Calu3 (cell line): ENCODE measurements around the gene UNG. TPM values are rescaled to one million over a fixed set of nuclear protein-coding genes. Genes with fewer than 3 reads are reported as not detected.

Experiments
- BruUV-seq: library from RNA; stranded (reverse); fragments of 400-500 nt; replicated peaks from 2 replicates; lab custom pipeline; 2021; lab: Mats Ljungman, UMichigan
- CTCF ChIA-PET: fragments of 300-600 bp; sonication (Branson Sonifier 250); formaldehyde crosslinking; loops from one replicate; lab custom pipeline; 2022; ENCODE audit warnings: antibody characterized with exemption; lab: Charles Lee
- DNase-seq: peaks from one replicate; pipeline ENCODE4 v3.0.0; 2022
- H3K27ac Mint-ChIP-seq: one replicate; pipeline ENCODE4 v1.8.0; 2022; ENCODE audit warnings: mixed read lengths; ENCODE audit not compliant: unreplicated experiment
- H3K27me3 Mint-ChIP-seq: one replicate; pipeline ENCODE4 v1.8.0; 2022; ENCODE audit warnings: mixed read lengths; ENCODE audit not compliant: unreplicated experiment
- H3K36me3 Mint-ChIP-seq: one replicate; pipeline ENCODE4 v1.8.0; 2022; ENCODE audit warnings: mild to moderate bottlenecking, moderate library complexity, mixed read lengths; ENCODE audit not compliant: insufficient read depth, unreplicated experiment
- H3K4me1 Mint-ChIP-seq: one replicate; pipeline ENCODE4 v1.8.0; 2022; ENCODE audit warnings: mild to moderate bottlenecking, low read depth, mixed read lengths; ENCODE audit not compliant: unreplicated experiment
- H3K4me3 Mint-ChIP-seq: one replicate; pipeline ENCODE4 v1.8.0; 2022; ENCODE audit warnings: mild to moderate bottlenecking, low read depth, moderate library complexity, mixed read lengths; ENCODE audit not compliant: unreplicated experiment
- H3K9me3 Mint-ChIP-seq: one replicate; pipeline ENCODE4 v1.8.0; 2022; ENCODE audit warnings: low read depth, mixed read lengths; ENCODE audit not compliant: unreplicated experiment
- intact Hi-C: fragments of 100-400 bp; cut with micrococcal nuclease; formaldehyde crosslinking; loops from one replicate; pipeline ENCODE4 v1.10.0; 2022; ENCODE audit not compliant: unreplicated experiment
- total RNA-seq: library from RNA; stranded (reverse); gene quantifications from 2 replicates; pipeline ENCODE4 v1.2.3, GENCODE V29; 2022
- TF ChIP-seq, protein P1 (sequence below): fragments of 200-600 bp; IDR thresholded peaks from one replicate; pipeline ENCODE4 v1.8.0; 2022; ENCODE audit warnings: antibody characterized with exemption; ENCODE audit not compliant: unreplicated experiment

The UNG gene
- total RNA-seq, 1 experiment from 2014 or later: 79.2 TPM

DNA sequence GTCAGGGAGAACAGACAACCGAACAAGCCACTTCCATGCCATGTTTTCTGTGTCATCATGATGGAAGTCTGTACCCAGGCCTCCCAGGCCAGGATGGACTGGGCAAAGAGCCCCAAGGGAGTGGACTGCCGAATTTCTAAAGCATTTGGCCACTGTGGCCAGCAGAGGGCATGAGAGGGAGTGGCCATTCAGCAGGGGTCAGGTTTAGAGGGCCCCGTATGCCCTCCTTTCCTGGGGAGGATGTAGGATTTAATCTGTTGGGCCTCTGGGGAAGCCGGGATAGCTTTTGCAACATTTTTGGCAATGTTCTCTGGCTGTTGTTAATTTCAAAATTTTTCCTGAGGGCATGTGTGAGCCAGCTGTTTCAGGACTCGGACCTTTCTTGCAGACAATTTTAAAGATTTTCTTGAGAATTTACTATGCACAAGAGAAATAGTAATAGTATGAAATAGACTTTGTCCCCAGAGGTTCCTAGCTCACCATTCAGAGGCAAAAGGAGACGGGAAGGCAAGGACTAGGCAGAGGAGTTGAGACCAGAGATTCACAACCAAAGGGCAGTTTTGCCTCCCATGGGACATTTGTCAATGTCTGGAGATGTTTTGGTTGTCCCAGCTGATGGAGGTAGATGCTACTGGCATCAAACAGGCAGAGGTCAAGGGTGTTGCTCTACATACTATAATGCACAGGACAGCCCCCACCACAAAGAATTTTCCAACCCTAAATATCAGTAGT, 37.0 kb downstream of the UNG start:
- DNase-seq: peak; percentile 51
- Mint-ChIP-seq H3K9me3 (peaks cover 5% of the 10 kb centered on the region), H3K27me3 (peaks cover 52% of the 10 kb centered on the region), H3K36me3 (no peaks in the 10 kb centered on the region), H3K4me3 (no peak overlapping the region), H3K27ac (no peak overlapping the region), H3K4me1 (no peaks in the 10 kb centered on the region)
- intact Hi-C loops: loop anchor here (1.0 kb wide), 1 partner anchor 251 kb away; no protein-coding TSS in a partner anchor
- CTCF ChIA-PET: interaction anchor here (0.9 to 1.3 kb wide), 2 partner anchors 20 to 23 kb away, joined by 3 to 4 read pairs; no protein-coding TSS in a partner anchor
- no TSS peak for BruUV-seq
- TF ChIP-seq, protein P1, sequence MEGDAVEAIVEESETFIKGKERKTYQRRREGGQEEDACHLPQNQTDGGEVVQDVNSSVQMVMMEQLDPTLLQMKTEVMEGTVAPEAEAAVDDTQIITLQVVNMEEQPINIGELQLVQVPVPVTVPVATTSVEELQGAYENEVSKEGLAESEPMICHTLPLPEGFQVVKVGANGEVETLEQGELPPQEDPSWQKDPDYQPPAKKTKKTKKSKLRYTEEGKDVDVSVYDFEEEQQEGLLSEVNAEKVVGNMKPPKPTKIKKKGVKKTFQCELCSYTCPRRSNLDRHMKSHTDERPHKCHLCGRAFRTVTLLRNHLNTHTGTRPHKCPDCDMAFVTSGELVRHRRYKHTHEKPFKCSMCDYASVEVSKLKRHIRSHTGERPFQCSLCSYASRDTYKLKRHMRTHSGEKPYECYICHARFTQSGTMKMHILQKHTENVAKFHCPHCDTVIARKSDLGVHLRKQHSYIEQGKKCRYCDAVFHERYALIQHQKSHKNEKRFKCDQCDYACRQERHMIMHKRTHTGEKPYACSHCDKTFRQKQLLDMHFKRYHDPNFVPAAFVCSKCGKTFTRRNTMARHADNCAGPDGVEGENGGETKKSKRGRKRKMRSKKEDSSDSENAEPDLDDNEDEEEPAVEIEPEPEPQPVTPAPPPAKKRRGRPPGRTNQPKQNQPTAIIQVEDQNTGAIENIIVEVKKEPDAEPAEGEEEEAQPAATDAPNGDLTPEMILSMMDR: peak; percentile 72

GRCh38 chr12:109137055-109137454, 39.7 kb downstream of the UNG start:
- BruUV-seq: no TSS peak
- TF ChIP-seq, protein P1: no peak
- no peaks in the 10 kb centered on the region for H3K36me3 Mint-ChIP-seq
- DNase-seq: no peak
- peaks cover 46% of the 10 kb centered on the region for H3K27me3 Mint-ChIP-seq
- H3K4me1 Mint-ChIP-seq: no peaks in the 10 kb centered on the region
- CTCF ChIA-PET: no interaction called here
- H3K27ac Mint-ChIP-seq: no peak overlapping the region
- intact Hi-C loops: no loop called here
- H3K9me3 Mint-ChIP-seq: peaks cover 5% of the 10 kb centered on the region
- H3K4me3 Mint-ChIP-seq: no peak overlapping the region

GRCh38 chr12:109139360-109139759, 42.0 kb downstream of the UNG start:
- CTCF ChIA-PET: no interaction called here
- Mint-ChIP-seq H3K36me3 (no peaks in the 10 kb centered on the region), H3K4me1 (no peaks in the 10 kb centered on the region), H3K27ac (no peak overlapping the region), H3K9me3 (peaks cover 5% of the 10 kb centered on the region), H3K27me3 (peaks cover 30% of the 10 kb centered on the region), H3K4me3 (no peak overlapping the region)
- TF ChIP-seq, protein P1: no peak
- intact Hi-C loops: no loop called here
- no TSS peak for BruUV-seq
- no peak for DNase-seq

GRCh38 chr12:109139791-109140190, 42.4 kb downstream of the UNG start:
- CTCF ChIA-PET: no interaction called here
- DNase-seq: no peak
- intact Hi-C loops: no loop called here
- Mint-ChIP-seq H3K36me3 (no peaks in the 10 kb centered on the region), H3K27me3 (peaks cover 26% of the 10 kb centered on the region), H3K4me3 (no peak overlapping the region), H3K27ac (no peak overlapping the region), H3K9me3 (peaks cover 5% of the 10 kb centered on the region), H3K4me1 (no peaks in the 10 kb centered on the region)
- TF ChIP-seq, protein P1: no peak
- BruUV-seq: no TSS peak
